AG08396 (cell line): Measurements from ENCODE around the gene LIN9.

ENCODE experiments used
- DNase-seq: peaks from one replicate; pipeline ENCODE4 v3.0.0; 2012; ENCODE audit warnings: low spot score, mixed read lengths

Gene LIN9

GRCh38 chr1:226318471-226318870 is 9.5 kb upstream of the LIN9 start:
- no peak for DNase-seq

GRCh38 chr1:226314055-226314454 is 5.1 kb upstream of the LIN9 start:
- no peak for DNase-seq

DNA sequence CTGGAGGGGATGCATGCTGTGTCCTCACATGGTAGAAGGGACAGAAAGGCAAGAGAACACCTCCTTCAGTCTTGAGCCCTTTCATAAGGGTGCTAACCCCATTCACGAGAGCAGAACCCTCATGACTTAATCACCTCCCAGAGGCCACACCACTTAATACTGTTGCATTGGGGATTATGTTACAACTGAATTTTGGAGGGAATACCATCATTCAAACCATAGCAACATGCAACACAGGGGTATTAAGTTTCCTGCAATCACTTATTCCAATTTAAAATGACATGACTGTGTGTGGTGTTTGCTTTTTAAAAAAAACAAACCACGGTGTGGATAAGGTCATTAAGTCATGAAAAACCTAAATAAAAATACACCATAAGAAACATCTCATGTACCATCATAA is 3.1 kb upstream of the LIN9 start:
- DNase-seq, result no peak

- no peak for DNase-seq
Measured at GRCh38 chr1:226311376-226311775, 2.4 kb upstream of the LIN9 start.

DNA sequence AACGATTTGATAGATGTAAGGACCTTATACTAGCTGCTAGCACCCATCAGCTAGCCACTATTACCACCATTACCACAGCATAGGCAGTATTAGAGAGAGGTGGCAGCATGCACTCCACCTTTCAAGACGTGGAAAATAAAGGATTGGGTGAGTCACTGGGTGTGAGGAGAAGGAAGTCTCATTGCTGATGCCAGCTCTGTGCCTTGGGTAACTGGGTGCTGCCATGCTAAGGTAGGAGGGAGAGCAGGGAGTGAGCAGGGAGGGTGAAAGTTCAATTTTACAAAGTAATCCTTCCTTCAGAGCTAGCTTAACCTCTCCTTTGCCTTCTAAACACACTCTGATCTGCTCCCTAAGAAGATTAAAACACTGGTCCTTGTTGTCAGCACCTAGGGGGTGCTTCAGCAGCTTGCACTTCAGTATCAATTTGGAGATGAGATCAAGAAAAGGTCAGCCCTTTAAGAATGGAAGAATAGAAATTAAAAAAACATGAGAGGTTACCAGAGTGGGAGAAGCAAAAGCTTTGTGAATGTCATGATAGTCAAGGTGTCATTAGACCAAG is 1.8 kb upstream of the LIN9 start:
- no peak for DNase-seq

DNA sequence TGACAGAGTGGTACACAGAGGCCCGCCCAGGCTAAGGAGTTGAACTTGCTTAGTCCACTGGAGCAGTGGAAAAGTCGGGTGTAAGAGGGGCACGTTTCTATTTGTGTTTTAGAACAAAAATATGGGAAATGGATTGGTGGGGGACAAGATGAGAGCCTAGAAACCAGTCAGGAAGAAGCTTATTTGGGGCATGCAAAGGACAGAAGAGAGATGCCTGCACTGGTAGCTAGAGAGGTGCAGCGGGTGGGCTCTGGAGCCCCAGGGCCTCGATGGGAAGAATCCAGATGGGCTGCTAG is 1.2 kb upstream of the LIN9 start:
- DNase-seq, result no peak

DNA sequence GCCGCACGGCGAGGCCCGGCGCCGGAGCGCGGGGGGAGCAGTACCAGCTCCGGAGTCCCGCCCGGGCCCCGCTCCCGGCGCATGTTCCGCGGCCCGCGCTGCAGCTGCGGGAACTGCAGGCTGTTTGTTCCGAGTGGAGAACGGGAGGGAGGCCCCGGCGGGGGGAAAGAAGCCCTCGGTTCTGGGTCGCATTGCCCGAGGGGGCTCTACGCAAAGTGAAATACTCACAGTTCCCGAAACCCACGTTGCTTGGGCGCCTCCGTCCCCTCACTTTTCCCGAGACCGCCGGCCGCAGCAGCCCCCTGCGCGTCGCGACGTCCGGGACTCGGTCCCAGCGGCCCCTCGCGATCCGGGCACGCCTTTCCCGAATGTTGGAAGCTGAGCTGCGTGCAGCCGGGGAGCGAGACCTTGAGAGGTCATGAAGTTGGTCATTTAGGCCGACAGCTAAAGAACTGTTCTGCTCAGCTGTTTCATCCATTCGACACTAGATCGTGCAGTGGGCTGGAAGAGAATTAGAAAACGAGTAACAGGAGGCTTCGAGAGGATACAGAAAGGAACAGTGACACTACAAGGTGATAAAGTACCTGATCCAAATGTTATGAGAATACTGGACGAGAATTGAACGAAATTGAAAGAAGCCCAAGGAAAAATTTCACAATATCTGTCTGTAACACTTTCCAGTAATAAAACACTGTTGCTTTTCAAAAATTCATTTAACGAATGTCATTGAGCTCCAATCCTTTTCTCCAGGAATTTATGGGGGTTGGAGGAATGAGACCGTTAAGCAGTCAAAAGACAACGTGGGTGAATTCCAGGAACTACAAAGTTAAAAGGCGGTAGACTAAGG is 657 bp upstream of the LIN9 start:
- peak; percentile 45 for DNase-seq

GRCh38 chr1:226308166-226308722 is 720 bp downstream of the LIN9 start:
- no peak for DNase-seq

GRCh38 chr1:226306425-226306824 is 2.5 kb downstream of the LIN9 start:
- no peak for DNase-seq

DNA sequence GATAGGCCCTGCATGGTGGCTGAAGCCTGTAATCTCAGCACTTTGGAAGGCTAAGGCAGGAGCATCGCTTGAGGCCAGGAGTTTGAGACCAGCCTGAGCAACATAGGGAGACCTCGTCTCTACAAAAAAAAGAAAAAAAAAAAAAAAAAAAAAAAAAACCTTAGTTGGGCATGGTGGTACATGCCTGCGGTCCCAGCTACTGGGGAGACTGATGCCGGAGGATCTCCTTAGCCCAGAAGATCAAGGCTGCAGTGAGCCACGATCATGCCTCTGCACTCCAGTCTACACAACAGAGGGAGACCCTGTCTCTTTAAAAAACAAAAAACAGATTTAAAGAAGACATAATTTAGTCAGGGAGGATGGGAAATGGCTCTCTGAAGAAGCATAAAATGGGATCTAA is 3.8 kb downstream of the LIN9 start:
- no peak for DNase-seq

GRCh38 chr1:226304291-226304955 is 4.5 kb downstream of the LIN9 start:
- no peak for DNase-seq

GRCh38 chr1:226302731-226303130 is 6.2 kb downstream of the LIN9 start:
- no peak for DNase-seq

- no peak for DNase-seq
Measured at GRCh38 chr1:226296911-226297310, 12.1 kb downstream of the LIN9 start.

DNA sequence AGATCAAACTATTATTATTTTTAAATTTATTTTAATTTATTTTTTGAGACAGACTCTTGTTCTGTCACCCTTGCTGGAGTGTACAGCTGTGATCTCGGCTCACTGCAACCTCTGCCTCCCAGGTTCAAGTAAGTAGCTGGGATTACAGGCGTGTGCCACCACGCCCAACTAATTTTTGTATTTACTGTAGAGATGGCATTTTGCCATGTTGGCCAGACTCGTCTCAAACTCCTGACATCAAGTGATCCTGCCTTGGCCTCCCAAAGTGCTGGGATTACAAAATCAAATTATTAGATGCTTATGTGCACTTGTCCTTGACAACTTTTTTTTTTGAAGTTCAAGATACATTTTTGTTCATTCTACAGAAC is 15.4 kb downstream of the LIN9 start:
- no peak for DNase-seq

- DNase-seq, result no peak
Measured at GRCh38 chr1:226292874-226293552, 16.0 kb downstream of the LIN9 start.

DNA sequence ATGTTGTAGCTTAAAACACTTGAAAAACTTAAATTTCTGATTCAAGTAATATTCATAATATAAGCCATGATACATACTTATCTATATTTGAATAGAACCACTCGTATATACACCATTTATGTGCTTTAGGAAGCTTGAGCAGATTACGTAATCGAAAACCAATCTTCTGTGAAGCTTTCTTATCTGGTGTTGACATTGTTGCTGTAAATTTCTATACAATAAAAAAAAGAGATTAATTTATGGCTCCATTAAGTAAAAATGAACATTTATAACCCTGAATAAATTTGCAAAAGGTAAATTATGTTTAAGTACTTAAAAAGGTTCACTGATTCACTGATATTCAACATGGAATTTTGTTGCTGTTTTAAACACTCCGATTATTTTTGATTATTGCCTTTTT is 21.4 kb downstream of the LIN9 start:
- no peak for DNase-seq

- DNase-seq, result no peak
Measured at GRCh38 chr1:226281058-226281457, 27.9 kb downstream of the LIN9 start.

DNA sequence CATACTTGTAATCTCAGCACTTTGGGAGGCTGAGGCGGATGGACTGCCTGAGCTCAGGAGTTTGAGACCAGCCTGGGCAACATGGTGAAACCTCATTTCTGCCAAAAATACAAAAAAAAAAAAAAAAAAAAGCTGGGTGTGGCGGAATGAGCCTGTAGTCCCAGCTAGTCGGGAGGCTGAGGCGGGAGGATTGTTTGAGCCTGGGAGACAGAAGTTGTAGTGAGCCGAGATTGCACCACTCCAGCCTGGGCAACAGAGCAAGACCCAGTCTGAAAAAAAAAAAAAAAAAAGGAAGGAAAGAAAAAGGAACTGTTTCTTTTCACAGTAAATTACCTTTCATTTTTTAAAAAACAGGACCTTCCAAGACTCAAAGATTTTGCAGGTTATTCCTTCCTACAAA is 29.5 kb downstream of the LIN9 start:
- no peak for DNase-seq

GRCh38 chr1:226277897-226278296 is 31.1 kb downstream of the LIN9 start:
- no peak for DNase-seq

GRCh38 chr1:226276987-226277386 is 32.0 kb downstream of the LIN9 start:
- DNase-seq, result no peak

DNA sequence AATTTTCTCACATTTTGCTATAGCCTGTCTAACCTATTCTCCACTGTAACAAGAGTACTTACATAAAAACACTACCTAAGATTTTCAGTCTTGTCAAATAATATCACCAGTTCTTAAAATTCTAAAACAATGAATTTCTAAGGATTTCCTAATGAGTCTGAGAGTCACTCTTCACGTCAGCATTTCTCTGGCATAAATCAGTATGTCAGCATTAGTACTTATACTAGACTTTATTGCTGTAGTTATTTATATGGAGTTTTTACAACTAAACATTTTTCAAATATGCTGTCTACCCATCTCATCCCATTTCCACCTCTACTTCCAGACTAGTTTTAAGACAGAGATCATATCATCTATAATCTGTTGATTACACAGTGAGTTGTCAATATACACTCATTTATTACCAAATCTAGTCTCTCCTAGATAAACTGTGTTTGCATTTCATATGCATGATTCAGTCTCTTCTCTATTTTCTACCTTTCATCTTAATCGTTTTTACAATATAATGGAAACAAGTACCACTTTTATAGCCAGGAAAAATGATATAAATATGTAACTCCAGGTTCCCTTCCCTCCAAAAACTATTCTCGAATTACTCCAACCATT is 32.8 kb downstream of the LIN9 start:
- DNase-seq, result no peak

- no peak for DNase-seq
Measured at GRCh38 chr1:226274138-226274537, 34.8 kb downstream of the LIN9 start.
